ENCODE results near the gene MYH4.

DNA sequence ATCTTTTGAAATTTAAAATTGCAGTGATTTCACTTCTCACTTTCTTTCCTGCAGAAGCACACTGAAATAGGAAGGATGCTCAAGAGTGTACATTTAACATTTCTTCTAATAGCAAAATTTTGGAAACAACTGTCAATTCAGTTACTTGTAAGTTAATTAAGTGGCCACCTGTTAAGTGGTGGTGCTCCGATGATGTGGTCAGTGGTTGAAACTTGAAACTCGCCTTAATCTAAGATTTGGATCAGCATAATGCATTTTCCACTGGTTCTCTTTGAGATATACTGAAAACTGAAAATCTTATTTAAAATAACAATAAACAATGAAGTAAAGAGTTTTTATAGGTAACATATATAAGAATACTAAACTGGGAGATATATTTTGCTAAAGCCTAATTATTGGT lies 40.6 kb downstream of the MYH4 start:
- TF ChIP-seq, protein P1, sequence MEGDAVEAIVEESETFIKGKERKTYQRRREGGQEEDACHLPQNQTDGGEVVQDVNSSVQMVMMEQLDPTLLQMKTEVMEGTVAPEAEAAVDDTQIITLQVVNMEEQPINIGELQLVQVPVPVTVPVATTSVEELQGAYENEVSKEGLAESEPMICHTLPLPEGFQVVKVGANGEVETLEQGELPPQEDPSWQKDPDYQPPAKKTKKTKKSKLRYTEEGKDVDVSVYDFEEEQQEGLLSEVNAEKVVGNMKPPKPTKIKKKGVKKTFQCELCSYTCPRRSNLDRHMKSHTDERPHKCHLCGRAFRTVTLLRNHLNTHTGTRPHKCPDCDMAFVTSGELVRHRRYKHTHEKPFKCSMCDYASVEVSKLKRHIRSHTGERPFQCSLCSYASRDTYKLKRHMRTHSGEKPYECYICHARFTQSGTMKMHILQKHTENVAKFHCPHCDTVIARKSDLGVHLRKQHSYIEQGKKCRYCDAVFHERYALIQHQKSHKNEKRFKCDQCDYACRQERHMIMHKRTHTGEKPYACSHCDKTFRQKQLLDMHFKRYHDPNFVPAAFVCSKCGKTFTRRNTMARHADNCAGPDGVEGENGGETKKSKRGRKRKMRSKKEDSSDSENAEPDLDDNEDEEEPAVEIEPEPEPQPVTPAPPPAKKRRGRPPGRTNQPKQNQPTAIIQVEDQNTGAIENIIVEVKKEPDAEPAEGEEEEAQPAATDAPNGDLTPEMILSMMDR (IDR thresholded peaks at IDR 0.05): no peak
- TF ChIP-seq POLR2A (IDR thresholded peaks at IDR 0.05) (no peak), EP300 (IDR thresholded peaks at IDR 0.05) (no peak), POLR2AphosphoS5 (IDR thresholded peaks at IDR 0.05) (no peak)
